Nephron (organoid): Measurements from ENCODE around the gene COA6.

Experiments used
- H3K27ac Mint-ChIP-seq, 3 experiments: 2 replicates each; pipeline ENCODE4 v1.8.0; 2020; ENCODE audit warnings: mixed read lengths in 3 of 3, mild to moderate bottlenecking in 2 of 3, moderate library complexity in 1 of 3
- H3K27me3 Mint-ChIP-seq: 2 replicates; pipeline ENCODE4 v1.8.0; 2021; ENCODE audit warnings: low read depth, mild to moderate bottlenecking, moderate library complexity, mixed read lengths
- H3K36me3 Mint-ChIP-seq: 2 replicates; pipeline ENCODE4 v1.8.0; 2020; ENCODE audit warnings: low read depth, mixed read lengths
- H3K4me1 Mint-ChIP-seq: 2 replicates; pipeline ENCODE4 v1.8.0; 2020; ENCODE audit warnings: mixed read lengths
- H3K4me3 Mint-ChIP-seq, 3 experiments: 2 replicates each; pipeline ENCODE4 v1.8.0; 2020; ENCODE audit warnings: mild to moderate bottlenecking in 3 of 3, mixed read lengths in 3 of 3, moderate library complexity in 2 of 3
- H3K9me3 Mint-ChIP-seq: 2 replicates; pipeline ENCODE4 v1.8.0; 2020; ENCODE audit warnings: mixed read lengths
- TF ChIP-seq, protein P1 (sequence below), 3 experiments: fragments of 200-600 bp; sonication (generic); IDR thresholded peaks; one replicate each; pipeline ENCODE4 v1.5.0; 2021; ENCODE audit warnings: antibody characterized with exemption in 3 of 3; ENCODE audit not compliant: unreplicated experiment in 3 of 3

The COA6 gene

DNA sequence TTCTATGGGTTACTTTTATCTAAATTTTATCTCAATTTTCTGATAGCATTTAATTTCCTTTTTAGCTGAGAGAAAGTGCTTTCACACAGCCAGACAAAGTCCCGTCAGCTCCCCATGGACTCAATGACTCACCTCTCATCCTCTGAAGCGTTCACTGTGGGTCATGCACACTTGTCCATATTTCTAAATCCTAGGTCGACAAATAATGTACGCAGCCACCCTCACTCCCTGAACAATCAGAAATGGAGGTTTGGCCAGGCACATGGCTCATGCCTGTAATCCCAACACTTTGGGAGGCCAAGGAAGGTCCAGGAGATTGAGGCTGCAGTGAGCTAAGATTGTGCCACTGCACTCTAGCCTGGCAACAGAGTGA, 42.4 kb upstream of the COA6 start:
- TF ChIP-seq, protein P1, sequence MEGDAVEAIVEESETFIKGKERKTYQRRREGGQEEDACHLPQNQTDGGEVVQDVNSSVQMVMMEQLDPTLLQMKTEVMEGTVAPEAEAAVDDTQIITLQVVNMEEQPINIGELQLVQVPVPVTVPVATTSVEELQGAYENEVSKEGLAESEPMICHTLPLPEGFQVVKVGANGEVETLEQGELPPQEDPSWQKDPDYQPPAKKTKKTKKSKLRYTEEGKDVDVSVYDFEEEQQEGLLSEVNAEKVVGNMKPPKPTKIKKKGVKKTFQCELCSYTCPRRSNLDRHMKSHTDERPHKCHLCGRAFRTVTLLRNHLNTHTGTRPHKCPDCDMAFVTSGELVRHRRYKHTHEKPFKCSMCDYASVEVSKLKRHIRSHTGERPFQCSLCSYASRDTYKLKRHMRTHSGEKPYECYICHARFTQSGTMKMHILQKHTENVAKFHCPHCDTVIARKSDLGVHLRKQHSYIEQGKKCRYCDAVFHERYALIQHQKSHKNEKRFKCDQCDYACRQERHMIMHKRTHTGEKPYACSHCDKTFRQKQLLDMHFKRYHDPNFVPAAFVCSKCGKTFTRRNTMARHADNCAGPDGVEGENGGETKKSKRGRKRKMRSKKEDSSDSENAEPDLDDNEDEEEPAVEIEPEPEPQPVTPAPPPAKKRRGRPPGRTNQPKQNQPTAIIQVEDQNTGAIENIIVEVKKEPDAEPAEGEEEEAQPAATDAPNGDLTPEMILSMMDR (IDR thresholded peaks at IDR 0.05; ENCODE audit: unreplicated experiment in 3 of 3) = no peak
- Mint-ChIP-seq H3K4me1 (peaks cover 10% of the 10 kb centered on the region), H3K9me3 (peaks cover 4% of the 10 kb centered on the region), H3K4me3 (no peak overlapping the region), H3K27ac (no peak overlapping the region), H3K27me3 (peaks cover 15% of the 10 kb centered on the region), H3K36me3 (no peaks in the 10 kb centered on the region)

DNA sequence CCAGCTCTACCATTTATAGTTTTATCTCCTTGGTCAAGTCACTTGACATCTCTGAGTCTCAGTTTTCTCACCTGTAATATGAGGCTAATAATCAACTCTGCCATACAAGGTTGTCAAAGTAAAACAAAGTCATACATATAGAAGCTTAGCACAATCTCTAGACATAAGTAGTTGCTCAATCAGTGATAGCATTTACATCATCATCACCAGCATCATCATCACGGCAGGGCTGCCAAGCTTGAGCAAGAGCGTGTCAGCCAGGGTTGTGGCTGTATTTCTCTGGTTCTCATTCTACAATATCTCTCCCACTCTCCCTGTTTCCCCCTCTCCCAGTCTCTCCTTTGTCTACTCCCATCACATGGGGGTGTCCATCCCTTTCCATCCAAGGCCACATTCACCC, 41.7 kb upstream of the COA6 start:
- TF ChIP-seq, protein P1 (IDR thresholded peaks at IDR 0.05; ENCODE audit: unreplicated experiment in 3 of 3) = no peak
- Mint-ChIP-seq H3K4me3 (no peak overlapping the region), H3K27ac (no peak overlapping the region), H3K36me3 (no peaks in the 10 kb centered on the region), H3K27me3 (peaks cover 8% of the 10 kb centered on the region), H3K9me3 (peaks cover 6% of the 10 kb centered on the region), H3K4me1 (peaks cover 5% of the 10 kb centered on the region)

DNA sequence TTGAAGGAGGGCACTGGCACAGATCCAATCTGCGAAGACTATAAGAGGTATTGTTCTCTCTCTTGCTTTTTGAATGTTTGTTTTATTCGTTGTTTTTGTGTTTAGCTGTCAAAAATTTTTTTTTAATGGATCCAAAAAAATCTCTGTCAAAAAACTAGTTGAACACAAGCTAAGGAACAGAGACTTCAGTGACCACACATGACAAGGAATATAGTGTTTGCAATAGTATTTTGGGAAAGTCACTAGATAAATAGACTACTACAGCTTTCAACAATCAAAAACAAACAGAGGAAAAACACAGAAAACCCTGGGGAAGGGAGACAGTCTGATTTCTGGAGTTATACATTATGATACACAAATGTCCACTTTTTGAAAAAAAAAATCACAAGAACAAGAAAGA, 36.9 kb upstream of the COA6 start:
- TF ChIP-seq, protein P1 (IDR thresholded peaks at IDR 0.05; ENCODE audit: unreplicated experiment in 3 of 3) = no peak
- H3K4me1 Mint-ChIP-seq = no peaks in the 10 kb centered on the region
- no peak overlapping the region for H3K27ac Mint-ChIP-seq
- H3K27me3 Mint-ChIP-seq = no peaks in the 10 kb centered on the region
- peaks cover 37% of the 10 kb centered on the region for H3K9me3 Mint-ChIP-seq
- no peak overlapping the region for H3K4me3 Mint-ChIP-seq
- H3K36me3 Mint-ChIP-seq = no peaks in the 10 kb centered on the region

DNA sequence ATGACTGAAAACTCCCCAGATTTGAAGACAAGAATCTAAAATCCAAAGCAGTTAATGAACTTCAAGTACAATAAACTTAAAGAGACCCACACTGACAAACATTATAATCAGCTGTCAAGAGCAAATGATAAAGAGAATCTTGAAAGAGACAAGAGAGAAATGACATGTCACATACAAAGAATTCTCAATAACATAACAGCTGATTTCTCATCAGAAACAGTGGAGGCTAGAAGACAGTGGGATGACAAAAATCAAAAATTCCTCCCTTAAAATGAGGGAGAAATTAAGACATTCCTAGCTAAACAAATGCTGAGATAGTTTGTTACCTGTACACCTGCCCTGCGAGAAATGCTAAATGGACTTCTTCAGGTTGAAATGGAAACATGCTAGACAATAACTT, 36.0 kb upstream of the COA6 start:
- Mint-ChIP-seq H3K36me3 (no peaks in the 10 kb centered on the region), H3K27me3 (no peaks in the 10 kb centered on the region), H3K4me3 (no peak overlapping the region), H3K27ac (no peak overlapping the region), H3K9me3 (peaks cover 41% of the 10 kb centered on the region), H3K4me1 (no peaks in the 10 kb centered on the region)
- TF ChIP-seq, protein P1 (IDR thresholded peaks at IDR 0.05; ENCODE audit: unreplicated experiment in 3 of 3) = no peak

DNA sequence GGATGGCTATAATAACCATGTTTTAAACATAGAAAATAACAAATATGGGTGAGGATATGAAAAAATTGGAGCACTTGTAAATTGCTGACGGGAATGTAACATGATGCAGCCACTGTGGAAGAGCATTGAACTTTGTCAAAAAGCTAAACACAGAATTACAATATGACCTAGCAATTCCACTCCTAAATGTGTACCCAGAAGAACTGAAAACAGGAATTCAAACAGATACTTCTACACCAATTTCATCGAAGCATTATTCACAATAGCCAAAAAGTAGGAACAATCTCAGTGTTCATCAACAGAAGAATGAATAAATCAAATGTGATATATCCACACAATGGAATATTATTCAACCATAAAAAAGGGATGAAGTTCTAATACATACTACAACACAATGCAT, 32.7 kb upstream of the COA6 start:
- H3K27ac Mint-ChIP-seq = no peak overlapping the region
- no peak overlapping the region for H3K4me3 Mint-ChIP-seq
- TF ChIP-seq, protein P1 (IDR thresholded peaks at IDR 0.05; ENCODE audit: unreplicated experiment in 3 of 3) = no peak
- peaks cover 42% of the 10 kb centered on the region for H3K9me3 Mint-ChIP-seq
- H3K36me3 Mint-ChIP-seq = no peaks in the 10 kb centered on the region
- H3K27me3 Mint-ChIP-seq = no peaks in the 10 kb centered on the region
- no peaks in the 10 kb centered on the region for H3K4me1 Mint-ChIP-seq

- TF ChIP-seq, protein P1 (IDR thresholded peaks at IDR 0.05; ENCODE audit: unreplicated experiment in 3 of 3) = no peak
- H3K9me3 Mint-ChIP-seq = peaks cover 31% of the 10 kb centered on the region
- H3K27me3 Mint-ChIP-seq = no peaks in the 10 kb centered on the region
- no peaks in the 10 kb centered on the region for H3K4me1 Mint-ChIP-seq
- no peak overlapping the region for H3K27ac Mint-ChIP-seq
- no peaks in the 10 kb centered on the region for H3K36me3 Mint-ChIP-seq
- no peak overlapping the region for H3K4me3 Mint-ChIP-seq
Observed at GRCh38 chr1:234342774-234343173, 30.5 kb upstream of the COA6 start.
